WTC11 (cell line): ENCODE measurements around the gene TMEM218. TPM values are rescaled to one million over a fixed set of nuclear protein-coding genes. Genes with fewer than 3 reads are reported as not detected.

Source experiments
- ATAC-seq: fragments of 200-7000 bp; cut with Tn5 transposase; 2 replicates; pipeline ENCODE4 v1.10.0; 2021; ENCODE audit warnings: mild to moderate bottlenecking, moderate library complexity
- CTCF ChIA-PET: fragments of 300-600 bp; sonication (Branson Sonifier 250); formaldehyde crosslinking; loops from one replicate; lab custom pipeline; 2021; ENCODE audit warnings: antibody characterized with exemption; lab: Charles Lee
- POLR2A ChIA-PET: fragments of 350-600 bp; sonication (Branson Sonifier 250); formaldehyde crosslinking; loops from one replicate; lab custom pipeline; 2021; ENCODE audit warnings: antibody characterized with exemption; lab: Charles Lee
- DNase-seq: peaks from one replicate; pipeline ENCODE4 v3.0.0; 2021; ENCODE audit warnings: low spot score
- H3K27ac Mint-ChIP-seq: 2 replicates; pipeline ENCODE4 v1.8.0; 2021; ENCODE audit warnings: mixed read lengths
- H3K27me3 Mint-ChIP-seq: 2 replicates; pipeline ENCODE4 v1.8.0; 2021; ENCODE audit warnings: low read depth, mild to moderate bottlenecking, moderate library complexity, mixed read lengths
- H3K36me3 Mint-ChIP-seq: 2 replicates; pipeline ENCODE4 v1.8.0; 2021; ENCODE audit warnings: mixed read lengths
- H3K4me1 Mint-ChIP-seq: 2 replicates; pipeline ENCODE4 v1.8.0; 2022; ENCODE audit warnings: mixed read lengths
- H3K4me3 Mint-ChIP-seq: 2 replicates; pipeline ENCODE4 v1.8.0; 2021; ENCODE audit warnings: mild to moderate bottlenecking, moderate library complexity, mixed read lengths
- H3K9me3 Mint-ChIP-seq: 2 replicates; pipeline ENCODE4 v1.8.0; 2021; ENCODE audit warnings: mixed read lengths
- ATF6 ChIP-seq: sonication (generic); formaldehyde crosslinking; IDR thresholded peaks from 2 replicates; pipeline ENCODE4 v1.8.1; 2023; ENCODE audit warnings: mild to moderate bottlenecking, missing genetic modification reagents
- CBFB ChIP-seq: sonication (generic); formaldehyde crosslinking; IDR thresholded peaks from 2 replicates; pipeline ENCODE4 v1.8.1; 2022; ENCODE audit warnings: mild to moderate bottlenecking, low read depth, missing genetic modification reagents
- CREM ChIP-seq: sonication (generic); formaldehyde crosslinking; IDR thresholded peaks from 2 replicates; pipeline ENCODE4 v1.8.1; 2022; ENCODE audit warnings: mild to moderate bottlenecking, missing genetic modification reagents, moderate library complexity
- E2F1 ChIP-seq: sonication (generic); formaldehyde crosslinking; IDR thresholded peaks from 2 replicates; pipeline ENCODE4 v1.8.0; 2022; ENCODE audit warnings: mild to moderate bottlenecking, missing genetic modification reagents
- ETV6 ChIP-seq: sonication (generic); formaldehyde crosslinking; IDR thresholded peaks from 2 replicates; pipeline ENCODE4 v1.8.1; 2022; ENCODE audit warnings: mild to moderate bottlenecking, missing genetic modification reagents
- FOXJ3 ChIP-seq: sonication (generic); formaldehyde crosslinking; IDR thresholded peaks from 2 replicates; pipeline ENCODE4 v1.9.0; 2021; ENCODE audit warnings: missing genetic modification reagents, mild to moderate bottlenecking, borderline replicate concordance
- FOXP1 ChIP-seq: sonication (generic); formaldehyde crosslinking; IDR thresholded peaks from 2 replicates; pipeline ENCODE4 v1.8.0; 2022; ENCODE audit warnings: missing genetic modification reagents, mild to moderate bottlenecking, moderate library complexity, borderline replicate concordance
- FOXP4 ChIP-seq: sonication (generic); formaldehyde crosslinking; IDR thresholded peaks from 2 replicates; pipeline ENCODE4 v1.8.0; 2022; ENCODE audit warnings: mild to moderate bottlenecking, missing genetic modification reagents
- JAZF1 ChIP-seq: fragments of 250-450 bp; sonication (Bioruptor Pico); IDR thresholded peaks from 2 replicates; pipeline ENCODE4 v1.9.0; 2021; ENCODE audit warnings: moderate library complexity, mild to moderate bottlenecking, inconsistent platforms
- MXD4 ChIP-seq: fragments of 250-450 bp; sonication (Bioruptor Pico); IDR thresholded peaks from 2 replicates; pipeline ENCODE4 v1.8.0; 2021; ENCODE audit warnings: mild to moderate bottlenecking, moderate library complexity, borderline replicate concordance
- NFATC4 ChIP-seq: fragments of 250-450 bp; sonication (Bioruptor Pico); IDR thresholded peaks from 2 replicates; pipeline ENCODE4 v1.9.0; 2021; ENCODE audit warnings: mild to moderate bottlenecking
- PREB ChIP-seq: sonication (generic); formaldehyde crosslinking; IDR thresholded peaks from 2 replicates; pipeline ENCODE4 v1.8.1; 2022; ENCODE audit warnings: mild to moderate bottlenecking, missing genetic modification reagents, moderate library complexity, borderline replicate concordance
- PRRX2 ChIP-seq: fragments of 250-450 bp; sonication (Bioruptor Pico); IDR thresholded peaks from 2 replicates; pipeline ENCODE4 v1.8.0; 2021; ENCODE audit warnings: mild to moderate bottlenecking
- RORB ChIP-seq: fragments of 250-450 bp; sonication (Bioruptor Pico); IDR thresholded peaks from 2 replicates; pipeline ENCODE4 v1.9.0; 2021; ENCODE audit warnings: mild to moderate bottlenecking
- SMAD3 ChIP-seq: sonication (generic); formaldehyde crosslinking; IDR thresholded peaks from 2 replicates; pipeline ENCODE4 v1.8.0; 2022; ENCODE audit warnings: missing genetic modification reagents, mild to moderate bottlenecking, borderline replicate concordance
- SOX15 ChIP-seq: fragments of 250-450 bp; sonication (Bioruptor Pico); IDR thresholded peaks from 2 replicates; pipeline ENCODE4 v1.9.0; 2021; ENCODE audit warnings: mild to moderate bottlenecking
- STAT6 ChIP-seq: sonication (generic); formaldehyde crosslinking; conservative IDR thresholded peaks from 2 replicates; pipeline ENCODE4 v1.8.1; 2023; ENCODE audit warnings: mild to moderate bottlenecking, low read depth, missing genetic modification reagents, moderate library complexity
- USF2 ChIP-seq: sonication (generic); formaldehyde crosslinking; IDR thresholded peaks from 2 replicates; pipeline ENCODE4 v1.8.1; 2023; ENCODE audit warnings: mild to moderate bottlenecking, missing genetic modification reagents, moderate library complexity
- ZMAT4 ChIP-seq: fragments of 250-450 bp; sonication (Bioruptor Pico); IDR thresholded peaks from 2 replicates; pipeline ENCODE4 v1.9.0; 2021; ENCODE audit warnings: mild to moderate bottlenecking
- ZNF121 ChIP-seq: sonication (generic); formaldehyde crosslinking; IDR thresholded peaks from 2 replicates; pipeline ENCODE4 v1.8.0; 2023; ENCODE audit warnings: missing genetic modification reagents
- ZNF317 ChIP-seq: sonication (generic); formaldehyde crosslinking; IDR thresholded peaks from 2 replicates; pipeline ENCODE4 v1.8.1; 2023; ENCODE audit warnings: low read depth, mild to moderate bottlenecking, moderate library complexity, missing genetic modification reagents, borderline replicate concordance
- ZNF396 ChIP-seq: fragments of 250-450 bp; sonication (Bioruptor Pico); IDR thresholded peaks from 2 replicates; pipeline ENCODE4 v1.8.0; 2021; ENCODE audit warnings: mild to moderate bottlenecking, moderate library complexity, borderline replicate concordance
- ZNF671 ChIP-seq: fragments of 250-450 bp; sonication (Bioruptor Pico); IDR thresholded peaks from 2 replicates; pipeline ENCODE4 v1.8.0; 2021; ENCODE audit warnings: mild to moderate bottlenecking
- total RNA-seq: library from RNA; stranded (reverse); gene quantifications from 3 replicates; pipeline ENCODE4 v1.2.3, GENCODE V29; 2021

Gene TMEM218
- total RNA-seq, 1 experiment from 2014 or later: 10.3 TPM

GRCh38 chr11:125110506-125110905 is 920 bp downstream of the TMEM218 start:
- ATAC-seq (no peak), DNase-seq (no peak)
- H3K4me3 Mint-ChIP-seq: peak overlapping the region; percentile 98
- H3K9me3 Mint-ChIP-seq: peaks cover 33% of the 10 kb centered on the region
- peak overlapping the region; percentile 7; the same call in 1 of the 2 replicates for H3K27ac Mint-ChIP-seq
- no peaks in the 10 kb centered on the region; the same call in 1 of the 2 replicates for H3K27me3 Mint-ChIP-seq
- ChIA-PET CTCF (interaction anchor here (0.5 to 4.3 kb wide), 9 partner anchors 14 to 941 kb away, joined by 3 to 45 read pairs (median 10); no protein-coding TSS in a partner anchor), POLR2A (interaction anchor here (1.1 kb wide), 1 partner anchor 13 kb away, joined by 3 read pairs; no protein-coding TSS in a partner anchor)
- peaks cover 21% of the 10 kb centered on the region for H3K4me1 Mint-ChIP-seq
- peaks cover 17% of the 10 kb centered on the region for H3K36me3 Mint-ChIP-seq
- no peak for TF ChIP-seq ATF6 (CRISPR knock-in tag)
- no peak for TF ChIP-seq PREB
- no peak for TF ChIP-seq MXD4
- no peak for TF ChIP-seq ZNF121
- TF ChIP-seq STAT6 (CRISPR knock-in tag): no peak
- TF ChIP-seq SMAD3 (CRISPR knock-in tag): no peak
- TF ChIP-seq PRRX2 (CRISPR knock-in tag): no peak
- TF ChIP-seq CREM (CRISPR knock-in tag): no peak
- no peak for TF ChIP-seq E2F1 (CRISPR knock-in tag)
- TF ChIP-seq SOX15 (CRISPR knock-in tag): no peak

GRCh38 chr11:125108469-125108868 is 3.0 kb downstream of the TMEM218 start:
- Mint-ChIP-seq H3K9me3 (peaks cover 43% of the 10 kb centered on the region), H3K36me3 (peaks cover 28% of the 10 kb centered on the region), H3K4me3 (no peak overlapping the region), H3K4me1 (peaks cover 28% of the 10 kb centered on the region), H3K27me3 (peaks cover 2% of the 10 kb centered on the region; the same call in 1 of the 2 replicates), H3K27ac (no peak overlapping the region)
- ChIA-PET CTCF (interaction anchor here (0.9 to 1.1 kb wide), 2 partner anchors 16 to 33 kb away, joined by 3 to 4 read pairs; no protein-coding TSS in a partner anchor), POLR2A (no interaction called here)
- TF ChIP-seq FOXJ3 (no peak), ZNF671 (CRISPR knock-in tag) (no peak), NFATC4 (CRISPR knock-in tag) (no peak), USF2 (no peak)
- no peak for ATAC-seq
- no peak for DNase-seq

- DNase-seq (no peak), ATAC-seq (no peak)
- CTCF ChIA-PET: interaction anchor here (0.8 to 1.7 kb wide), 6 partner anchors 13 to 240 kb away, joined by 3 to 12 read pairs (median 4); no protein-coding TSS in a partner anchor
- Mint-ChIP-seq H3K9me3 (peaks cover 35% of the 10 kb centered on the region), H3K27ac (no peak overlapping the region; the same call in 1 of the 2 replicates), H3K4me1 (peaks cover 21% of the 10 kb centered on the region), H3K36me3 (peaks cover 36% of the 10 kb centered on the region), H3K4me3 (no peak overlapping the region), H3K27me3 (peaks cover 4% of the 10 kb centered on the region; the same call in 1 of the 2 replicates)
- POLR2A ChIA-PET: no interaction called here
- TF ChIP-seq ETV6 (CRISPR knock-in tag) (no peak), RORB (CRISPR knock-in tag) (no peak), CBFB (CRISPR knock-in tag) (no peak), JAZF1 (no peak), ZMAT4 (CRISPR knock-in tag) (no peak), FOXP4 (CRISPR knock-in tag) (no peak), FOXP1 (CRISPR knock-in tag) (no peak), ZNF396 (CRISPR knock-in tag) (no peak), ZNF317 (no peak)
Observed at GRCh38 chr11:125105926-125106325, 5.5 kb downstream of the TMEM218 start.
